ENCODE measurements around the gene NOXA1. TPM values are rescaled to one million over a fixed set of nuclear protein-coding genes. Genes with fewer than 3 reads are reported as not detected.

The NOXA1 gene
- total and polyA plus RNA-seq, 9 of the 15 experiments (the other 6 are each of a cell fraction or from before 2014, with no cell fraction given), result 0.07 to 1.2 (median 0.20) TPM; not detected in 4

DNA sequence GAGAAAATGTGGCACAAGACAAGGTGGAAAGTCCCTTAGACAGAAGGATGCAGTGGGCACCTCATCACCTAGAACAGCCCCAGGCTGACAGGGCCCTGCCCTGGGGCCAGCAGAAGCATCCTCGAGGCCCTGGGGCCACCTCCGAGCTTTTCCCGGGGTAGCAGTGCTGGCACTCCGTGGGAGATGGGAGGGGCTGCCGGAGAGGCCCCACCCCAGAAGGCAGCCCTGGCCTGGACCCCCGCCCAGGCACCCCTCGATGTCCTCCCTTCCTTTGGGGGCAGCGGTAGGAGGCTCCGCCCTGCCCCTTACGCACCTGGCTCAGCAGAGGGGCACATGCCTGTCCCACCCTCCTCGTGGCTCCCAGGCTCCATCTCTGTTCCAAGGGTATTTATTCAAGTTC is 53.7 kb downstream of the NOXA1 start (continued):
- TF ChIP-seq, protein P1, sequence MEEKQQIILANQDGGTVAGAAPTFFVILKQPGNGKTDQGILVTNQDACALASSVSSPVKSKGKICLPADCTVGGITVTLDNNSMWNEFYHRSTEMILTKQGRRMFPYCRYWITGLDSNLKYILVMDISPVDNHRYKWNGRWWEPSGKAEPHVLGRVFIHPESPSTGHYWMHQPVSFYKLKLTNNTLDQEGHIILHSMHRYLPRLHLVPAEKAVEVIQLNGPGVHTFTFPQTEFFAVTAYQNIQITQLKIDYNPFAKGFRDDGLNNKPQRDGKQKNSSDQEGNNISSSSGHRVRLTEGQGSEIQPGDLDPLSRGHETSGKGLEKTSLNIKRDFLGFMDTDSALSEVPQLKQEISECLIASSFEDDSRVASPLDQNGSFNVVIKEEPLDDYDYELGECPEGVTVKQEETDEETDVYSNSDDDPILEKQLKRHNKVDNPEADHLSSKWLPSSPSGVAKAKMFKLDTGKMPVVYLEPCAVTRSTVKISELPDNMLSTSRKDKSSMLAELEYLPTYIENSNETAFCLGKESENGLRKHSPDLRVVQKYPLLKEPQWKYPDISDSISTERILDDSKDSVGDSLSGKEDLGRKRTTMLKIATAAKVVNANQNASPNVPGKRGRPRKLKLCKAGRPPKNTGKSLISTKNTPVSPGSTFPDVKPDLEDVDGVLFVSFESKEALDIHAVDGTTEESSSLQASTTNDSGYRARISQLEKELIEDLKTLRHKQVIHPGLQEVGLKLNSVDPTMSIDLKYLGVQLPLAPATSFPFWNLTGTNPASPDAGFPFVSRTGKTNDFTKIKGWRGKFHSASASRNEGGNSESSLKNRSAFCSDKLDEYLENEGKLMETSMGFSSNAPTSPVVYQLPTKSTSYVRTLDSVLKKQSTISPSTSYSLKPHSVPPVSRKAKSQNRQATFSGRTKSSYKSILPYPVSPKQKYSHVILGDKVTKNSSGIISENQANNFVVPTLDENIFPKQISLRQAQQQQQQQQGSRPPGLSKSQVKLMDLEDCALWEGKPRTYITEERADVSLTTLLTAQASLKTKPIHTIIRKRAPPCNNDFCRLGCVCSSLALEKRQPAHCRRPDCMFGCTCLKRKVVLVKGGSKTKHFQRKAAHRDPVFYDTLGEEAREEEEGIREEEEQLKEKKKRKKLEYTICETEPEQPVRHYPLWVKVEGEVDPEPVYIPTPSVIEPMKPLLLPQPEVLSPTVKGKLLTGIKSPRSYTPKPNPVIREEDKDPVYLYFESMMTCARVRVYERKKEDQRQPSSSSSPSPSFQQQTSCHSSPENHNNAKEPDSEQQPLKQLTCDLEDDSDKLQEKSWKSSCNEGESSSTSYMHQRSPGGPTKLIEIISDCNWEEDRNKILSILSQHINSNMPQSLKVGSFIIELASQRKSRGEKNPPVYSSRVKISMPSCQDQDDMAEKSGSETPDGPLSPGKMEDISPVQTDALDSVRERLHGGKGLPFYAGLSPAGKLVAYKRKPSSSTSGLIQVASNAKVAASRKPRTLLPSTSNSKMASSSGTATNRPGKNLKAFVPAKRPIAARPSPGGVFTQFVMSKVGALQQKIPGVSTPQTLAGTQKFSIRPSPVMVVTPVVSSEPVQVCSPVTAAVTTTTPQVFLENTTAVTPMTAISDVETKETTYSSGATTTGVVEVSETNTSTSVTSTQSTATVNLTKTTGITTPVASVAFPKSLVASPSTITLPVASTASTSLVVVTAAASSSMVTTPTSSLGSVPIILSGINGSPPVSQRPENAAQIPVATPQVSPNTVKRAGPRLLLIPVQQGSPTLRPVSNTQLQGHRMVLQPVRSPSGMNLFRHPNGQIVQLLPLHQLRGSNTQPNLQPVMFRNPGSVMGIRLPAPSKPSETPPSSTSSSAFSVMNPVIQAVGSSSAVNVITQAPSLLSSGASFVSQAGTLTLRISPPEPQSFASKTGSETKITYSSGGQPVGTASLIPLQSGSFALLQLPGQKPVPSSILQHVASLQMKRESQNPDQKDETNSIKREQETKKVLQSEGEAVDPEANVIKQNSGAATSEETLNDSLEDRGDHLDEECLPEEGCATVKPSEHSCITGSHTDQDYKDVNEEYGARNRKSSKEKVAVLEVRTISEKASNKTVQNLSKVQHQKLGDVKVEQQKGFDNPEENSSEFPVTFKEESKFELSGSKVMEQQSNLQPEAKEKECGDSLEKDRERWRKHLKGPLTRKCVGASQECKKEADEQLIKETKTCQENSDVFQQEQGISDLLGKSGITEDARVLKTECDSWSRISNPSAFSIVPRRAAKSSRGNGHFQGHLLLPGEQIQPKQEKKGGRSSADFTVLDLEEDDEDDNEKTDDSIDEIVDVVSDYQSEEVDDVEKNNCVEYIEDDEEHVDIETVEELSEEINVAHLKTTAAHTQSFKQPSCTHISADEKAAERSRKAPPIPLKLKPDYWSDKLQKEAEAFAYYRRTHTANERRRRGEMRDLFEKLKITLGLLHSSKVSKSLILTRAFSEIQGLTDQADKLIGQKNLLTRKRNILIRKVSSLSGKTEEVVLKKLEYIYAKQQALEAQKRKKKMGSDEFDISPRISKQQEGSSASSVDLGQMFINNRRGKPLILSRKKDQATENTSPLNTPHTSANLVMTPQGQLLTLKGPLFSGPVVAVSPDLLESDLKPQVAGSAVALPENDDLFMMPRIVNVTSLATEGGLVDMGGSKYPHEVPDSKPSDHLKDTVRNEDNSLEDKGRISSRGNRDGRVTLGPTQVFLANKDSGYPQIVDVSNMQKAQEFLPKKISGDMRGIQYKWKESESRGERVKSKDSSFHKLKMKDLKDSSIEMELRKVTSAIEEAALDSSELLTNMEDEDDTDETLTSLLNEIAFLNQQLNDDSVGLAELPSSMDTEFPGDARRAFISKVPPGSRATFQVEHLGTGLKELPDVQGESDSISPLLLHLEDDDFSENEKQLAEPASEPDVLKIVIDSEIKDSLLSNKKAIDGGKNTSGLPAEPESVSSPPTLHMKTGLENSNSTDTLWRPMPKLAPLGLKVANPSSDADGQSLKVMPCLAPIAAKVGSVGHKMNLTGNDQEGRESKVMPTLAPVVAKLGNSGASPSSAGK (IDR thresholded peaks at IDR 0.05), result no peak
